Measurements from ENCODE around the gene TBX21.

GRCh38 chr17:47725446-47726111 is 7.5 kb upstream of the TBX21 start:
- TF ChIP-seq CTCF (IDR thresholded peaks at IDR 0.05) (no peak), POLR2A (IDR thresholded peaks at IDR 0.05) (no peak)
